K562 (cell line): ENCODE measurements around the gene SH3D19. TPM values are rescaled to one million over a fixed set of nuclear protein-coding genes. Genes with fewer than 3 reads are reported as not detected.

Experiments used
- ATAC-seq: fragments of 200-7000 bp; cut with Tn5 transposase; 3 replicates; pipeline ENCODE4 v1.9.1; 2020; ENCODE audit warnings: moderate library complexity
- BruUV-seq: library from RNA; stranded (reverse); fragments of 400-500 nt; replicated peaks from 2 replicates; lab custom pipeline; 2021; lab: Mats Ljungman, UMichigan
- CTCF ChIA-PET: fragments of 300-600 bp; formaldehyde crosslinking; extraction: SDS; loops from one replicate; lab custom pipeline; 2021; ENCODE audit warnings: low intra/inter-chr PET ratio; lab: Yijun Ruan, JAX
- POLR2A ChIA-PET: fragments of 300-600, 350-650 bp; sonication (Branson Sonifier 250); formaldehyde crosslinking; extraction: SDS; loops from one replicate; lab custom pipeline; 2021; ENCODE audit warnings: antibody characterized with exemption, inconsistent platforms; lab: Yijun Ruan, JAX
- DNase-seq, 4 experiments: peaks; one replicate each; pipeline versions ENCODE4 v3.0.0 to v3.0.0-alpha.2; 2011 to 2018; ENCODE audit warnings: low spot score in 3 of 4, mixed read lengths in 3 of 4; ENCODE audit errors: extremely low read depth in 1 of 4
- FAIRE-seq: peaks from 2 replicates; lab custom pipeline; 2011; peaks lifted over from hg19 to GRCh38; lab: Jason Lieb, UNC
- H2AFZ ChIP-seq: 2 replicates; pipeline ENCODE4 v1.6.0; 2011; ENCODE audit warnings: low read depth, low read length, control low read depth, inconsistent platforms
- H3K27ac ChIP-seq: fragments of 200-600 bp; 3 replicates; pipeline ENCODE4 v1.8.0; 2011; ENCODE audit warnings: low read depth, mild to moderate bottlenecking, control low read depth, inconsistent platforms, low read length, moderate library complexity, mixed read lengths; ENCODE audit errors: extremely low read depth
- H3K27me3 ChIP-seq, 2 experiments: fragments of 300-600 bp in 1 of 2; 2 replicates in 1 of 2; 3 replicates in 1 of 2; pipeline versions ENCODE4 v1.6.0 to v1.8.0; 2011; ENCODE audit warnings: inconsistent platforms in 2 of 2, low read length in 2 of 2, mild to moderate bottlenecking in 1 of 2, mixed read lengths in 1 of 2, moderate library complexity in 1 of 2; ENCODE audit not compliant: control insufficient read depth in 2 of 2, insufficient read depth in 2 of 2
- H3K36me3 ChIP-seq: fragments of 300-600 bp; 3 replicates; pipeline ENCODE4 v1.8.0; 2011; ENCODE audit warnings: mild to moderate bottlenecking, low read length, inconsistent platforms; ENCODE audit not compliant: control insufficient read depth, insufficient read depth
- H3K4me1 ChIP-seq, 2 experiments: fragments of 200-600 bp in 1 of 2; replicated peaks in 1 of 2; 2 replicates in 1 of 2; 3 replicates in 1 of 2; pipeline versions ENCODE4 v1.5.1 to v1.8.0; 2011; ENCODE audit warnings: inconsistent platforms in 2 of 2, low read length in 2 of 2, mild to moderate bottlenecking in 1 of 2, mixed read lengths in 1 of 2, moderate library complexity in 1 of 2; ENCODE audit not compliant: control insufficient read depth in 2 of 2, insufficient read depth in 2 of 2
- H3K4me2 ChIP-seq: 2 replicates; pipeline ENCODE4 v1.6.1; 2011; ENCODE audit warnings: low read length, control low read depth, inconsistent platforms, mixed read lengths; ENCODE audit not compliant: insufficient read depth
- H3K4me3 ChIP-seq: fragments of 200-600 bp; sonication (generic), shearing (Covaris generic); 2 replicates; pipeline ENCODE4 v1.5.1; 2016; ENCODE audit warnings: control low read depth, inconsistent platforms
- H3K79me2 ChIP-seq: fragments of 200-600 bp; 3 replicates; pipeline ENCODE4 v1.8.0; 2011; ENCODE audit warnings: low read length, inconsistent platforms; ENCODE audit not compliant: control insufficient read depth, insufficient read depth
- H3K9ac ChIP-seq, 2 experiments: 2 replicates each; pipeline versions ENCODE4 v1.6.0 to v1.6.1; 2011; ENCODE audit warnings: low read depth in 2 of 2, low read length in 2 of 2, control low read depth in 1 of 2, inconsistent platforms in 1 of 2, mild to moderate bottlenecking in 1 of 2, mixed read lengths in 1 of 2; ENCODE audit not compliant: insufficient read depth in 1 of 2
- H3K9me1 ChIP-seq: one replicate; pipeline ENCODE4 v1.6.0; 2011; ENCODE audit warnings: inconsistent platforms, mild to moderate bottlenecking, low read length, moderate library complexity; ENCODE audit not compliant: control insufficient read depth, insufficient read depth
- H3K9me3 ChIP-seq: replicated peaks from 2 replicates; pipeline ENCODE4 v1.5.1; 2011; ENCODE audit warnings: low read depth, low read length, inconsistent platforms; ENCODE audit not compliant: control insufficient read depth, insufficient read depth
- H4K20me1 ChIP-seq: replicated peaks from 2 replicates; pipeline ENCODE4 v1.6.1; 2011; ENCODE audit warnings: low read length, inconsistent platforms, mixed read lengths; ENCODE audit not compliant: control insufficient read depth, insufficient read depth
- ATF1 ChIP-seq, 2 experiments: fragments of 450-650 bp in 1 of 2; IDR thresholded peaks; 2 replicates each; pipeline ENCODE4 v1.6.1; 2016; ENCODE audit warnings: missing compliant biosample characterization in 1 of 2, missing genetic modification characterization in 1 of 2
- CEBPB ChIP-seq: fragments of 450-650 bp; IDR thresholded peaks from 2 replicates; pipeline ENCODE4 v1.6.1; 2016; ENCODE audit warnings: missing genetic modification characterization, missing compliant biosample characterization
- CREM ChIP-seq: IDR thresholded peaks from 2 replicates; pipeline ENCODE4 v1.6.1; 2014; ENCODE audit warnings: antibody characterized with exemption, low read depth
- E2F6 ChIP-seq, 2 experiments: IDR thresholded peaks; 2 replicates each; pipeline ENCODE4 v1.6.1; 2011; ENCODE audit warnings: borderline replicate concordance in 1 of 2, control low read depth in 1 of 2, low read depth in 1 of 2, low read length in 1 of 2, mild to moderate bottlenecking in 1 of 2, mixed read lengths in 1 of 2, moderate library complexity in 1 of 2; ENCODE audit not compliant: insufficient read depth in 1 of 2, insufficient read length in 1 of 2, poor library complexity in 1 of 2, severe bottlenecking in 1 of 2; ENCODE audit errors: extremely low read depth in 1 of 2
- EGR1 ChIP-seq: fragments of 450-650 bp; conservative IDR thresholded peaks from 2 replicates; pipeline ENCODE4 v1.6.1; 2017; ENCODE audit warnings: mild to moderate bottlenecking
- ETV1 ChIP-seq: fragments of 450-650 bp; conservative IDR thresholded peaks from 2 replicates; pipeline ENCODE4 v1.6.1; 2016; ENCODE audit warnings: missing genetic modification characterization, control low read depth, low read depth, missing compliant biosample characterization
- FIP1L1 ChIP-seq: fragments of 200-400 bp; formaldehyde crosslinking; IDR thresholded peaks from 2 replicates; pipeline ENCODE4 v1.6.1; 2018; ENCODE audit warnings: mild to moderate bottlenecking, low read depth, low read length; ENCODE audit not compliant: poor library complexity, severe bottlenecking
- HDAC1 ChIP-seq, 2 experiments: fragments of 450-650 bp; IDR thresholded peaks; 2 replicates each; pipeline ENCODE4 v1.6.1; 2016 to 2017; ENCODE audit warnings: inconsistent platforms in 1 of 2, mild to moderate bottlenecking in 1 of 2, moderate library complexity in 1 of 2
- JUN ChIP-seq, 2 experiments: sonication (generic) in 1 of 2; formaldehyde crosslinking in 1 of 2; IDR thresholded peaks; 2 replicates each; pipeline versions ENCODE4 v1.6.1 to v1.8.0; 2012 to 2022; ENCODE audit warnings: borderline replicate concordance in 2 of 2, mild to moderate bottlenecking in 2 of 2, improper control_type of control experiment in 1 of 2, low read depth in 1 of 2, low read length in 1 of 2, missing genetic modification reagents in 1 of 2
- OTX1 ChIP-seq: fragments of 450-650 bp; formaldehyde crosslinking; IDR thresholded peaks from 2 replicates; pipeline ENCODE4 v1.4.0; 2022; ENCODE audit warnings: mild to moderate bottlenecking
- SIX5 ChIP-seq, 2 experiments: IDR thresholded peaks; 2 replicates each; pipeline ENCODE4 v1.6.1; 2011; ENCODE audit warnings: low read length in 2 of 2, borderline replicate concordance in 1 of 2, low read depth in 1 of 2, mild to moderate bottlenecking in 1 of 2, moderate library complexity in 1 of 2; ENCODE audit not compliant: insufficient read depth in 1 of 2
- YY1 ChIP-seq, 3 experiments: IDR thresholded peaks; 2 replicates each; pipeline ENCODE4 v1.6.1; 2011; ENCODE audit warnings: low read length in 2 of 3, mild to moderate bottlenecking in 2 of 3, moderate library complexity in 2 of 3, borderline replicate concordance in 1 of 3, control low read depth in 1 of 3, low read depth in 1 of 3; ENCODE audit not compliant: insufficient read depth in 3 of 3, insufficient replicate concordance in 2 of 3, control insufficient read depth in 1 of 3, insufficient read length in 1 of 3; ENCODE audit errors: extremely low read depth in 1 of 3
- ZNF77 ChIP-seq: fragments of 250-450 bp; sonication (Bioruptor Pico); IDR thresholded peaks from 2 replicates; pipeline ENCODE4 v1.5.0; 2020
- WGBS: fragments of 100-300 bp; shearing (Covaris generic); methylation state at CpG from one replicate; pipeline ENCODE4 v1.1.6; 2016; ENCODE audit warnings: low coverage, mixed read lengths; ENCODE audit not compliant: insufficient coverage; ENCODE audit errors: missing lambda C conversion rate; 5-methylcytosine and 5-hydroxymethylcytosine counted together
- in situ Hi-C: fragments of 300-500 bp; cut with MboI; formaldehyde crosslinking; loops from 4 replicates; pipeline ENCODE4 v1.15.0; 2018; ENCODE audit warnings: inconsistent platforms, mixed read lengths
- intact Hi-C: fragments of 100-400 bp; cut with micrococcal nuclease; formaldehyde crosslinking; loops from 2 replicates; pipeline ENCODE4 v1.14.2; 2022
- polyA plus RNA-seq, 8 experiments: library from polyadenylated mRNA; depleted of rRNA in 4 of 8; stranded (reverse) in 5 of 8; unstranded in 3 of 8; fragments of >200 nt; fragmentation: Nextera tagmentation in 2 of 8; fragmentation: Illumina TruSeq in 1 of 8; extraction: Ambion mirVana in 2 of 8; extraction: Trizol in 1 of 8; gene quantifications; 2 replicates each; pipeline versions ENCODE4 v1.2.1 to v1.2.3, GENCODE V29; 2011 to 2014; ENCODE audit warnings: inconsistent platforms in 1 of 8, missing spikeins in 1 of 8
- total RNA-seq, 7 experiments: library from RNA; depleted of rRNA in 6 of 7; stranded (reverse); fragments of >200 nt in 6 of 7; fragmentation: Illumina TruSeq in 2 of 7; extraction: Trizol in 2 of 7; gene quantifications; 2 replicates each; pipeline versions ENCODE4 v1.2.1 to v1.2.3, GENCODE V29; 2011 to 2021; ENCODE audit warnings: low replicate concordance in 1 of 7
- TF ChIP-seq, protein P1 (sequence below): fragments of 450-650 bp; IDR thresholded peaks from 2 replicates; pipeline ENCODE4 v1.6.1; 2017; ENCODE audit warnings: antibody characterized with exemption
- TF ChIP-seq, protein P2 (sequence below): fragments of 450-650 bp; IDR thresholded peaks from 2 replicates; pipeline ENCODE4 v1.6.1; 2016; ENCODE audit warnings: borderline replicate concordance

SH3D19 gene
- total and polyA plus RNA-seq, 9 of the 15 experiments (the other 6 are each of a cell fraction or from before 2014, with no cell fraction given) = 0.42 to 2.2 (median 1.1) TPM; not detected in 6

DNA sequence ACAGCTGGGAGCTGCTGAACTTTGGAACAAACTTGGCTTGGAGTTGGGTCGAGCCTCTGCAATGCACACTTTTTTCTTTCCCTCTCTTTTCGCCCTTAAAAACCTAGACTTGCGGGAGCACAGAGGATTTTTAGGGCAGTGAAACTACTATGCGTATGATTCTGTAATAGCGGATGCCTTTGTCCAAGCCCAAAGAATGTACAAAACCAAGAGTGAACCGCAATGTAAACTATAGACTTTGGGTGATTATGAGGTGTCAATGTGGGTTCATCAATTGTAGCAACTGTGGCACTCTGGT is 493 bp upstream of the SH3D19 start (continued):
- TF ChIP-seq EGR1 = no peak
- no peak for TF ChIP-seq ATF1 (CRISPR knock-in tag; IDR thresholded peaks at IDR 0.05)
- TF ChIP-seq ATF1 (tag; IDR thresholded peaks at IDR 0.05) = no peak
- TF ChIP-seq OTX1 = no peak
- TF ChIP-seq ETV1 (tag) = no peak
- TF ChIP-seq CEBPB (tag) = no peak

DNA sequence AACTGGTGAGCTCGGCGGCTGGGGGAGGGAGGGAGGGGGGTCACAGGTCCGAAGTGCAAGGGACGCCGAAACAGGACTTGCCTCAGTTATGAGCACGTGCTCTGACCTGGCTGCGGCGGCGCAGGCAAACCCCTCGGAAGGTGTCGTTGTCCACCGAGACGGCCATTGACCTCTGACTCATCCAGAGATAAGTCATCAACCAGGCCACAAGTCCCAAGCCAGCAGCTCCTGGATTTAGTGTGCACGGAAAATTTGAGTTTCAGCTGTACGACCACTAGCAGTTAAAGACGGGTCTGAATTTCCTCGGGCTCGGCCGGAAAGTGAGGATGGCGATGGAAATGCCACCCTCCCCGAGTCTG is 674 bp downstream of the SH3D19 start:
- FAIRE-seq = no peak
- intact Hi-C loops = no loop called here
- 1% methylated on average over 10 of the region's 21 CpGs for WGBS
- no TSS peak for BruUV-seq
- peak in 3 of 4 experiments; percentile 15 to 26 (median 17) for DNase-seq
- CTCF ChIA-PET = no interaction called here
- Histone ChIP-seq H3K27ac (no peak overlapping the region), H3K4me3 (no peak overlapping the region), H3K27me3 (peaks cover 22 to 29% of the 10 kb centered on the region in 2 experiments), H3K4me1 (peaks cover 0 to 11% of the 10 kb centered on the region in 2 experiments; a peak in 2 of 5 replicates), H2AFZ (no peak overlapping the region), H3K79me2 (no peaks in the 10 kb centered on the region), H3K9ac (no peak overlapping the region), H3K9me3 (no peaks in the 10 kb centered on the region), H4K20me1 (no peaks in the 10 kb centered on the region), H3K9me1 (no peaks in the 10 kb centered on the region), H3K36me3 (no peaks in the 10 kb centered on the region), H3K4me2 (no peak overlapping the region)
- in situ Hi-C loops = no loop called here
- POLR2A ChIA-PET = no interaction called here
- ATAC-seq = peak; percentile 66
- TF ChIP-seq SIX5 (IDR thresholded peaks at IDR 0.05; ENCODE audit: borderline replicate concordance in 1 of 2, insufficient read depth in 1 of 2, low read depth in 1 of 2, low read length in 2 of 2) (no peak), FIP1L1 (no peak), ZNF77 (CRISPR knock-in tag) (no peak), CREM (0 out of 2 replicates have a peak, but pooled peaks have one; percentile 32), HDAC1 (IDR thresholded peaks at IDR 0.05) (no peak), E2F6 (IDR thresholded peaks at IDR 0.05; ENCODE audit: borderline replicate concordance in 1 of 2, extremely low read depth in 1 of 2, insufficient read depth in 1 of 2, insufficient read length in 1 of 2, low read depth in 1 of 2, low read length in 1 of 2, poor library complexity in 1 of 2, severe bottlenecking in 1 of 2) (peak in 1 of 2 experiments; percentile 48), JUN (IDR thresholded peaks at IDR 0.05; ENCODE audit: borderline replicate concordance, low read depth, low read length) (0 out of 2 replicates have a peak, but pooled peaks have one; percentile 37), JUN (CRISPR knock-in tag; IDR thresholded peaks at IDR 0.05; ENCODE audit: borderline replicate concordance) (no peak), YY1 (IDR thresholded peaks at IDR 0.05; ENCODE audit: borderline replicate concordance in 1 of 3, control insufficient read depth in 1 of 3, extremely low read depth in 1 of 3, insufficient read depth in 3 of 3, insufficient read length in 1 of 3, insufficient replicate concordance in 2 of 3, low read depth in 1 of 3, low read length in 2 of 3) (peak in 1 of 3 experiments; percentile 19)
- TF ChIP-seq, protein P1, sequence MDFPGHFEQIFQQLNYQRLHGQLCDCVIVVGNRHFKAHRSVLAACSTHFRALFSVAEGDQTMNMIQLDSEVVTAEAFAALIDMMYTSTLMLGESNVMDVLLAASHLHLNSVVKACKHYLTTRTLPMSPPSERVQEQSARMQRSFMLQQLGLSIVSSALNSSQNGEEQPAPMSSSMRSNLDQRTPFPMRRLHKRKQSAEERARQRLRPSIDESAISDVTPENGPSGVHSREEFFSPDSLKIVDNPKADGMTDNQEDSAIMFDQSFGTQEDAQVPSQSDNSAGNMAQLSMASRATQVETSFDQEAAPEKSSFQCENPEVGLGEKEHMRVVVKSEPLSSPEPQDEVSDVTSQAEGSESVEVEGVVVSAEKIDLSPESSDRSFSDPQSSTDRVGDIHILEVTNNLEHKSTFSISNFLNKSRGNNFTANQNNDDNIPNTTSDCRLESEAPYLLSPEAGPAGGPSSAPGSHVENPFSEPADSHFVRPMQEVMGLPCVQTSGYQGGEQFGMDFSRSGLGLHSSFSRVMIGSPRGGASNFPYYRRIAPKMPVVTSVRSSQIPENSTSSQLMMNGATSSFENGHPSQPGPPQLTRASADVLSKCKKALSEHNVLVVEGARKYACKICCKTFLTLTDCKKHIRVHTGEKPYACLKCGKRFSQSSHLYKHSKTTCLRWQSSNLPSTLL = no peak
- TF ChIP-seq, protein P2, sequence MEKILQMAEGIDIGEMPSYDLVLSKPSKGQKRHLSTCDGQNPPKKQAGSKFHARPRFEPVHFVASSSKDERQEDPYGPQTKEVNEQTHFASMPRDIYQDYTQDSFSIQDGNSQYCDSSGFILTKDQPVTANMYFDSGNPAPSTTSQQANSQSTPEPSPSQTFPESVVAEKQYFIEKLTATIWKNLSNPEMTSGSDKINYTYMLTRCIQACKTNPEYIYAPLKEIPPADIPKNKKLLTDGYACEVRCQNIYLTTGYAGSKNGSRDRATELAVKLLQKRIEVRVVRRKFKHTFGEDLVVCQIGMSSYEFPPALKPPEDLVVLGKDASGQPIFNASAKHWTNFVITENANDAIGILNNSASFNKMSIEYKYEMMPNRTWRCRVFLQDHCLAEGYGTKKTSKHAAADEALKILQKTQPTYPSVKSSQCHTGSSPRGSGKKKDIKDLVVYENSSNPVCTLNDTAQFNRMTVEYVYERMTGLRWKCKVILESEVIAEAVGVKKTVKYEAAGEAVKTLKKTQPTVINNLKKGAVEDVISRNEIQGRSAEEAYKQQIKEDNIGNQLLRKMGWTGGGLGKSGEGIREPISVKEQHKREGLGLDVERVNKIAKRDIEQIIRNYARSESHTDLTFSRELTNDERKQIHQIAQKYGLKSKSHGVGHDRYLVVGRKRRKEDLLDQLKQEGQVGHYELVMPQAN = no peak
